Left ventricle myocardium superior (tissue), 1 donor: ENCODE results near the gene CITED2. TPM values are rescaled to one million over a fixed set of nuclear protein-coding genes. Genes with fewer than 3 reads are reported as not detected.

Experiments used
- ATAC-seq: fragments of 200-7000 bp; cut with Tn5 transposase; one replicate; pipeline ENCODE4 v1.9.1; 2020; ENCODE audit warnings: mild to moderate bottlenecking, moderate library complexity
- DNase-seq: peaks from one replicate; pipeline ENCODE4 v3.0.0-alpha.2; 2020
- intact Hi-C: fragments of 100-400 bp; cut with micrococcal nuclease; formaldehyde crosslinking; loops from one replicate; pipeline ENCODE4 v1.11.0; 2022
- total RNA-seq: library from RNA; stranded (reverse); fragmentation: NEBNext Ultra II Directional; extraction: Animal tissue kit (Norgen Biotek cat#: 25700); gene quantifications from one replicate; pipeline ENCODE4 v1.2.1, GENCODE V29; 2021
- donor health status: DM: no; HTN: yes; CAD: no; lungs with severe emphysema.

Gene CITED2
- total RNA-seq, 1 donor from 2014 or later = 172 TPM

DNA sequence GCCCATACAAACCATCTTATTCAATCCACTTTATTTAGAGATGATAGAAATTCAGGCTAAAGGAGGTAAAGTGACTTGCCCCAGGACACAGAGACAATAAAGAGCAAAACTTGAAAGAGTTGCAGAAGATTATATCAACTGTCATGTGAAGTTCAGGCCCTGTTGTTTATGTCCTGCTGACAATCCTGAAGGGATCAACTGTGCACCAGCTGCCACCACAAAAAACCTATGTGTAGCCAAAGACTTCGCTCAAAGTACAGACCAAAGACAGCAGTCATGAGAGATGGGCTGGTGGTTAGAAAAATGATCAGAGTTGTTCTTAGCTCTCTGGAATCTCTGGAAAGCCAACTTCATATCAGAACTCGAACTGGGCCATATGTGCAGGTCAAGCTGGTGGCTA lies 16.0 kb upstream of the CITED2 start:
- intact Hi-C loops = no loop called here
- no peak for ATAC-seq
- DNase-seq = no peak

GRCh38 chr6:139388384-139388783 lies 13.9 kb upstream of the CITED2 start:
- DNase-seq = no peak
- intact Hi-C loops = no loop called here
- no peak for ATAC-seq

- no peak for DNase-seq
- ATAC-seq = no peak
- intact Hi-C loops = no loop called here
These were observed 12.0 kb upstream of the CITED2 start for GRCh38 chr6:139386404-139386803.

GRCh38 chr6:139381216-139381865 lies 6.9 kb upstream of the CITED2 start:
- intact Hi-C loops = no loop called here
- DNase-seq = no peak
- ATAC-seq = no peak

- DNase-seq = no peak
- no peak for ATAC-seq
- intact Hi-C loops = no loop called here
These were observed 6.2 kb upstream of the CITED2 start for GRCh38 chr6:139380611-139381010.

DNA sequence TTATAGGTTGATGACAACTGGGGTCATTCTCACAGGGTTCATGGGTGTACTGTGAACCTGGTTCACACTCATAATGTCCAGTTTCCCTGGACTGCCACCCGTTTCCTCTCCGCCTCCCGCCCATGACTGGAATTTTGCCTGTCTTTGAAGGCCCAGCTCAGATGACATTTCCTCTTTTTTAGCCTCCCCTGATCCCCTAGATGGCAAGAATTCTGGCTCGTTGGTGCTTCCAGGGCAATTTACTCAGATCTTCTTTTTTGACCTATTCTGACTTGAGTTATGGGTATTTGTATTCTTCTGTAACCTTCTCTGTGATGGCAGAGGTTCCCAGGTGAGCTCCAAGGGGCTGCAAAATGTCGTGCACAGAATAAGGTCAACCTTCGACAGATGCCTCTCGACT lies 5.7 kb upstream of the CITED2 start:
- ATAC-seq (no peak), DNase-seq (no peak)
- intact Hi-C loops = no loop called here

DNA sequence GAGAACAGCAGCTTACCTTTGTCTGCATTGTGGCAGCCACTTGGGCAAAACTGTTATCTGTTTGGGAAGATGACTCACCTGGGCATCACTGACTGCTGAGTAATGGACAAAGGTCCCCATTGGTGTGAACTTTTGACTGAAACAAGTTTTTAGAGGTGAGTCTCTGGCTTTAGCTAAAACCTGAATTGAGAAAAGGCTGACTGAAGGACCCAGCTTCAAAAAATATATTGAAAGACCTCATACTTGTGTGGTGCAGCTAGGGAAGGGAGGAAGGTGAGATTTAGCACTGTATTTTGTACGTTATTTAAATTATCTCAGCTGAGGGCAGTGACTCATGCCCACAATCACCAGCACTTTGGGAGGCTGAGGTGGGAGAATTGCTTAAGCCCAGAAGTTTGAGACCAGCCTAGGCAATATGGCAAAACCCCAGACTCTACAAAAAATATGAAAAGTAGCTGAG lies 4.5 kb upstream of the CITED2 start:
- no peak for ATAC-seq
- DNase-seq = no peak
- intact Hi-C loops = loop anchor here (10.0 kb wide), 2 partner anchors 506 to 696 kb away; no protein-coding TSS in a partner anchor

DNA sequence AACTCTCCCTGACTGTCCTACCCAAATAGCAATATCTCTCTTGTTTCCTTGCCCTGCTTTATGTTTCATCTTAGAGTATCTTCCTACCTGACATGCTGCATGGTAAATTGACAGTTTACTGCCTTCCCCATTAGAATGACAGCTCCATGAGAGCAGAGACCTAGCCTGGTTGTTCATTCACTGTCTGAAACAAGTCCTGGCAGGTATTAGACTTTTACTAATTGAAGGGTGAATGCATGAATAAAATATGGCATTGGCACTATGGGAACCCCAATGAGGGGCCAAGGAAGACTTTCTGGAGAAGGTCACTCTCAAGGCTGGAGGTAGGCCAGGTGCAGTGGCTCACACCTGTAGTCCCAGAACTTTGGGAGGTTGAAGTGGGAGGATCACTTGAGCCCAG lies 3.8 kb upstream of the CITED2 start:
- ATAC-seq = no peak
- no peak for DNase-seq
- intact Hi-C loops = loop anchor here (10.0 kb wide), 2 partner anchors 507 to 697 kb away; no protein-coding TSS in a partner anchor

- intact Hi-C loops = loop anchor here (10.0 kb wide), 2 partner anchors 508 to 698 kb away; no protein-coding TSS in a partner anchor
- ATAC-seq (no peak), DNase-seq (no peak)
These were observed 2.3 kb upstream of the CITED2 start for GRCh38 chr6:139376604-139377218.

DNA sequence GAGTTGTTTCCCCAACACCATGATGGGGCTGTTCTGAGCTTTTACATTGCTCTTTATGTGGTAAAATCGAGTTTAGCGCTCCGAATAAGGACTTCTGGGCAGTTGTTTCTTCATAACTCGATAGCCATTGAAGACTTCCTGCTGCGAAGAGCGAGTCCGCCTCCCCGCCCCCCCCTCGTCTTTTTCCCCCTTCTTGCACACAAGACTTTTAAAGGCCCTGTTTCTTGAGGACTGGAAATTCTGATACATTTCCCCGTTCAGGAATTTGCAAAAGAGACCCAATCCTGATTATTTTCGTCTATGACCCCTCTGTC lies 1.5 kb upstream of the CITED2 start:
- ATAC-seq (no peak), DNase-seq (peak; percentile 49)

GRCh38 chr6:139375226-139376016 lies 973 bp upstream of the CITED2 start:
- intact Hi-C loops = loop anchor here (10.0 kb wide), 2 partner anchors 509 to 699 kb away; no protein-coding TSS in a partner anchor
- peak; percentile 84 for ATAC-seq
- peak; percentile 93 for DNase-seq

More for the DNA sequence above, 1.5 kb upstream of the CITED2 start:
- intact Hi-C loops = loop anchor here (10.0 kb wide), 2 partner anchors 509 to 699 kb away; no protein-coding TSS in a partner anchor

- no peak for DNase-seq
- ATAC-seq = peak; percentile 22
- intact Hi-C loops = loop anchor here (5.0 to 10.0 kb wide), 3 partner anchors 511 to 1073 kb away; no protein-coding TSS in a partner anchor
These were observed 506 bp downstream of the CITED2 start for GRCh38 chr6:139373928-139374356.

- intact Hi-C loops = loop anchor here (5.0 to 10.0 kb wide), 3 partner anchors 511 to 1074 kb away; no protein-coding TSS in a partner anchor
- ATAC-seq (peak; percentile 3), DNase-seq (peak; percentile 81)
These were observed 1.1 kb downstream of the CITED2 start for GRCh38 chr6:139373154-139373927.

GRCh38 chr6:139372326-139373153 lies 1.9 kb downstream of the CITED2 start:
- ATAC-seq (no peak), DNase-seq (no peak)
- intact Hi-C loops = loop anchor here (5.0 to 10.0 kb wide), 3 partner anchors 512 to 1075 kb away; no protein-coding TSS in a partner anchor

GRCh38 chr6:139371421-139372203 lies 2.8 kb downstream of the CITED2 start:
- no peak for ATAC-seq
- intact Hi-C loops = loop anchor here (5.0 to 10.0 kb wide), 3 partner anchors 513 to 1076 kb away; no protein-coding TSS in a partner anchor

DNA sequence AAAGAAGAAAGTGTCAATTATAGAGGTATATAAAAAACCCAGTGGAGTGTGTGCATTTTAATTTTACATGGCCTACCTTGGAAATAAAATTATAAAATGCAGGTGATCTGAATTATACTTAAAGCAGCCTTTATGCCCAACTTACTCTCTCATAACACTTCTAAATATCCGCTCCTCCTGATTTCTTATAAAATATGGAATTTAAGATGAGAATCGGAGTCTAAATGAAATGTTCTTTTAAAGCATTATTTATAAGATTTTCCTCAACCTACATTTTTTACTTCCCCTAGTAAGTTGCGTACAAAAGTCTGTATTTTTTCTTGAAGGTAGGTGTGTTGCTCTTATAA lies 3.5 kb downstream of the CITED2 start:
- no peak for ATAC-seq
- intact Hi-C loops = loop anchor here (5.0 to 10.0 kb wide), 3 partner anchors 514 to 1076 kb away; no protein-coding TSS in a partner anchor
- no peak for DNase-seq

More at GRCh38 chr6:139371421-139372203, 2.8 kb downstream of the CITED2 start:
- DNase-seq = no peak
